ENCODE data around the gene DIAPH3.

Gene DIAPH3

GRCh38 chr13:59787679-59788078 is 376.0 kb downstream of the DIAPH3 start:
- no peak for DNase-seq (ENCODE audit: low read depth)

GRCh38 chr13:59782696-59783095 is 381.0 kb downstream of the DIAPH3 start:
- peak; percentile 19 for DNase-seq (ENCODE audit: low read depth)

GRCh38 chr13:59780058-59780457 is 383.7 kb downstream of the DIAPH3 start:
- DNase-seq (ENCODE audit: low read depth), result no peak

- peak; percentile 78 for DNase-seq (ENCODE audit: low read depth)
Observed at GRCh38 chr13:59776924-59777690, 386.6 kb downstream of the DIAPH3 start.

GRCh38 chr13:59774491-59774971 is 389.2 kb downstream of the DIAPH3 start:
- DNase-seq (ENCODE audit: low read depth), result peak; percentile 87

- peak; percentile 32 for DNase-seq (ENCODE audit: low read depth)
Observed at GRCh38 chr13:59771272-59771671, 392.5 kb downstream of the DIAPH3 start.

- no peak for DNase-seq (ENCODE audit: low read depth)
Observed at GRCh38 chr13:59770451-59770850, 393.3 kb downstream of the DIAPH3 start.

GRCh38 chr13:59766236-59766635 is 397.5 kb downstream of the DIAPH3 start:
- DNase-seq (ENCODE audit: low read depth), result no peak

- DNase-seq (ENCODE audit: low read depth), result no peak
Observed at GRCh38 chr13:59755632-59756290, 408.0 kb downstream of the DIAPH3 start.

GRCh38 chr13:59754411-59754810 is 409.3 kb downstream of the DIAPH3 start:
- DNase-seq (ENCODE audit: low read depth), result no peak

- DNase-seq (ENCODE audit: low read depth), result peak; percentile 74
Observed at GRCh38 chr13:59750860-59751259, 412.9 kb downstream of the DIAPH3 start.

- DNase-seq (ENCODE audit: low read depth), result no peak
Observed at GRCh38 chr13:59748046-59748445, 415.7 kb downstream of the DIAPH3 start.

GRCh38 chr13:59747529-59747928 is 416.2 kb downstream of the DIAPH3 start:
- no peak for DNase-seq (ENCODE audit: low read depth)

GRCh38 chr13:59746291-59746962 is 417.3 kb downstream of the DIAPH3 start:
- DNase-seq (ENCODE audit: low read depth), result peak; percentile 70

GRCh38 chr13:59745392-59745788 is 418.3 kb downstream of the DIAPH3 start:
- peak; percentile 55 for DNase-seq (ENCODE audit: low read depth)

GRCh38 chr13:59744747-59745391 is 418.9 kb downstream of the DIAPH3 start:
- peak; percentile 6 for DNase-seq (ENCODE audit: low read depth)

GRCh38 chr13:59743195-59743594 is 420.5 kb downstream of the DIAPH3 start:
- peak; percentile 48 for DNase-seq (ENCODE audit: low read depth)

GRCh38 chr13:59742467-59742866 is 421.3 kb downstream of the DIAPH3 start:
- no peak for DNase-seq (ENCODE audit: low read depth)

- no peak for DNase-seq (ENCODE audit: low read depth)
Observed at GRCh38 chr13:59738921-59739320, 424.8 kb downstream of the DIAPH3 start.

- DNase-seq (ENCODE audit: low read depth), result no peak
Observed at GRCh38 chr13:59734393-59734792, 429.3 kb downstream of the DIAPH3 start.

GRCh38 chr13:59733744-59734143 is 430.0 kb downstream of the DIAPH3 start:
- no peak for DNase-seq (ENCODE audit: low read depth)

- no peak for DNase-seq (ENCODE audit: low read depth)
Observed at GRCh38 chr13:59730026-59730425, 433.7 kb downstream of the DIAPH3 start.

Measured in amniotic epithelial cell (primary cell).